T-helper 17 cell (primary cell): Measurements from ENCODE around the gene COL13A1. TPM values are rescaled to one million over a fixed set of nuclear protein-coding genes. Genes with fewer than 3 reads are reported as not detected.

Source experiments
- ATAC-seq: fragments of 150-1000 bp; cut with Tn5 transposase; 2 replicates; pipeline ENCODE4 v1.10.0; 2021; ENCODE audit warnings: mild to moderate bottlenecking, moderate library complexity
- DNase-seq, 3 donors: peaks; one replicate each; pipeline versions ENCODE4 v3.0.0 to v3.0.0-alpha.2; 2020 to 2021
- H3K9me3 ChIP-seq: one replicate; pipeline ENCODE4 v1.7.0; 2013; ENCODE audit warnings: low read length, mild to moderate bottlenecking; ENCODE audit not compliant: control insufficient read depth, poor library complexity, severe bottlenecking
- H3K27ac Mint-ChIP-seq: one replicate; pipeline ENCODE4 v1.8.0; 2022; ENCODE audit warnings: mild to moderate bottlenecking, moderate library complexity, mixed read lengths
- H3K27me3 Mint-ChIP-seq: one replicate; pipeline ENCODE4 v1.8.0; 2022; ENCODE audit warnings: mixed read lengths
- H3K36me3 Mint-ChIP-seq: one replicate; pipeline ENCODE4 v1.8.0; 2022; ENCODE audit warnings: low read depth, mixed read lengths
- H3K4me1 Mint-ChIP-seq: one replicate; pipeline ENCODE4 v1.8.0; 2022; ENCODE audit warnings: mild to moderate bottlenecking, mixed read lengths
- H3K4me3 Mint-ChIP-seq: one replicate; pipeline ENCODE4 v1.8.0; 2022; ENCODE audit warnings: mild to moderate bottlenecking, moderate library complexity, mixed read lengths
- total RNA-seq, 4 donors: library from RNA in 2 of 4; stranded (reverse) in 2 of 4; gene quantifications; one replicate each; pipeline ENCODE4 v1.2.3 and lab custom pipeline; 2022 to 2026

Gene COL13A1
- total RNA-seq, 2 donors from 2014 or later = not detected

- DNase-seq (no peak), ATAC-seq (no peak)
- no peak overlapping the region for H3K27ac Mint-ChIP-seq
- H3K36me3 Mint-ChIP-seq = no peaks in the 10 kb centered on the region
- H3K27me3 Mint-ChIP-seq = peaks cover 81% of the 10 kb centered on the region
- no peaks in the 10 kb centered on the region for H3K4me1 Mint-ChIP-seq
- no peak overlapping the region for H3K4me3 Mint-ChIP-seq
- no peaks in the 10 kb centered on the region for H3K9me3 ChIP-seq
These were observed 35.0 kb downstream of the COL13A1 start for GRCh38 chr10:69836731-69837030.

GRCh38 chr10:69837261-69837660, 35.6 kb downstream of the COL13A1 start:
- Mint-ChIP-seq H3K4me3 (no peak overlapping the region), H3K4me1 (no peaks in the 10 kb centered on the region), H3K27ac (no peak overlapping the region), H3K36me3 (no peaks in the 10 kb centered on the region), H3K27me3 (peaks cover 76% of the 10 kb centered on the region)
- H3K9me3 ChIP-seq = no peaks in the 10 kb centered on the region
- DNase-seq = no peak
- ATAC-seq = no peak

- no peak overlapping the region for H3K4me3 Mint-ChIP-seq
- no peaks in the 10 kb centered on the region for H3K4me1 Mint-ChIP-seq
- ATAC-seq = no peak
These were observed 36.7 kb downstream of the COL13A1 start for GRCh38 chr10:69838418-69838817.

GRCh38 chr10:69838853-69839252, 37.1 kb downstream of the COL13A1 start:
- ATAC-seq (no peak), DNase-seq (no peak)
- Mint-ChIP-seq H3K27ac (no peak overlapping the region), H3K4me3 (no peak overlapping the region), H3K36me3 (no peaks in the 10 kb centered on the region), H3K27me3 (peaks cover 70% of the 10 kb centered on the region), H3K4me1 (no peaks in the 10 kb centered on the region)
- H3K9me3 ChIP-seq = no peaks in the 10 kb centered on the region

More at GRCh38 chr10:69838418-69838817, 36.7 kb downstream of the COL13A1 start:
- no peak overlapping the region for H3K27ac Mint-ChIP-seq
- no peaks in the 10 kb centered on the region for H3K36me3 Mint-ChIP-seq
- no peak for DNase-seq
- H3K9me3 ChIP-seq = no peaks in the 10 kb centered on the region
- peaks cover 70% of the 10 kb centered on the region for H3K27me3 Mint-ChIP-seq

- DNase-seq (no peak), ATAC-seq (no peak)
- peaks cover 69% of the 10 kb centered on the region for H3K27me3 Mint-ChIP-seq
- H3K4me3 Mint-ChIP-seq = no peak overlapping the region
- no peaks in the 10 kb centered on the region for H3K4me1 Mint-ChIP-seq
- H3K27ac Mint-ChIP-seq = no peak overlapping the region
- no peaks in the 10 kb centered on the region for H3K36me3 Mint-ChIP-seq
- no peaks in the 10 kb centered on the region for H3K9me3 ChIP-seq
These were observed 38.1 kb downstream of the COL13A1 start for GRCh38 chr10:69839696-69840345.

DNA sequence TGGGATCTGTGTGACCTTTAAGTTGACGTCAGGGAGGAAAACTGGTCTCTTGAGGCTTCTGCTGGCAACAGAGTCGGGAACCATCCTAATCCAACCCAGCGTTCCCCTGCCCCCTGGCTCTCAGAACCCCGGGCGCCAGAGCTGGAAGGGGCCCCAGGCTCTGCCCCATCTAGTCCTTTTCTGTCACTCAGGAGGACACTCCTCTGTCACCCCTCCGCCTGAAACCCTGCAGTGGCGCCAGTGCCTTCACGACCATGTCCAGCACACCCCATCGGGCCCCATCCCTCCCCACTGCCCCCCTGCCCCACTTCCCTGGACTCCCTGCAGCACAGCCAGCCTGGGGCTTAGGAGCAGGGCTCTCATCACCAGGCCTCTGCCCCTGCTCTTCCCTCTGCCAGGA, 39.1 kb downstream of the COL13A1 start:
- Mint-ChIP-seq H3K27me3 (peaks cover 66% of the 10 kb centered on the region), H3K36me3 (no peaks in the 10 kb centered on the region), H3K4me3 (no peak overlapping the region), H3K27ac (no peak overlapping the region), H3K4me1 (no peaks in the 10 kb centered on the region)
- H3K9me3 ChIP-seq = no peaks in the 10 kb centered on the region
- ATAC-seq = no peak
- no peak for DNase-seq

DNA sequence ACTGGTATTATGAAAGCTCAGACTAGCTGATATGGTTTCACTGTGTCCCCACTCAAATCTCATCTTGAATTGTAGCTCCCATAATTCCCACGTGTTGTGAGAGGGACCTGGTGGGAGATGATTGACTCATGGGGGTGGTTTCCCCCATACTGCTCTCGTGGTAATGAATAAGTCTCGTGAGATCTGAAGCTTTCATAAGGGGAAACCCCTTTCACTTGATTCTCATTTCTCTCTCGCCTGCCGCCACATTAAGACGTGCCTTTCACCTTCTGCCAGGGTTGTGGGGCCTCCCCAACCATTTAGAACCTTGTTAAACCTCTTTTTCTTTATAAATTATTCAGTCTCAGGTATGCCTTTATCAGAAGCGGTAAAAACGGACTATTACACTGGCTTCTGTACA, 40.3 kb downstream of the COL13A1 start:
- H3K27ac Mint-ChIP-seq = no peak overlapping the region
- peaks cover 71% of the 10 kb centered on the region for H3K27me3 Mint-ChIP-seq
- H3K4me1 Mint-ChIP-seq = peaks cover 2% of the 10 kb centered on the region
- DNase-seq (no peak), ATAC-seq (no peak)
- no peaks in the 10 kb centered on the region for H3K36me3 Mint-ChIP-seq
- H3K4me3 Mint-ChIP-seq = no peak overlapping the region
- no peaks in the 10 kb centered on the region for H3K9me3 ChIP-seq

GRCh38 chr10:69842882-69843281, 41.2 kb downstream of the COL13A1 start:
- H3K27me3 Mint-ChIP-seq = peaks cover 72% of the 10 kb centered on the region
- H3K4me3 Mint-ChIP-seq = no peak overlapping the region
- no peak overlapping the region for H3K27ac Mint-ChIP-seq
- peaks cover 2% of the 10 kb centered on the region for H3K4me1 Mint-ChIP-seq
- DNase-seq (no peak), ATAC-seq (no peak)
- H3K36me3 Mint-ChIP-seq = no peaks in the 10 kb centered on the region
- no peaks in the 10 kb centered on the region for H3K9me3 ChIP-seq

- no peaks in the 10 kb centered on the region for H3K9me3 ChIP-seq
- H3K27ac Mint-ChIP-seq = no peak overlapping the region
- ATAC-seq (no peak), DNase-seq (no peak)
- peaks cover 72% of the 10 kb centered on the region for H3K27me3 Mint-ChIP-seq
- peaks cover 2% of the 10 kb centered on the region for H3K4me1 Mint-ChIP-seq
- H3K36me3 Mint-ChIP-seq = no peaks in the 10 kb centered on the region
- H3K4me3 Mint-ChIP-seq = no peak overlapping the region
These were observed 42.2 kb downstream of the COL13A1 start for GRCh38 chr10:69843923-69844322.

DNA sequence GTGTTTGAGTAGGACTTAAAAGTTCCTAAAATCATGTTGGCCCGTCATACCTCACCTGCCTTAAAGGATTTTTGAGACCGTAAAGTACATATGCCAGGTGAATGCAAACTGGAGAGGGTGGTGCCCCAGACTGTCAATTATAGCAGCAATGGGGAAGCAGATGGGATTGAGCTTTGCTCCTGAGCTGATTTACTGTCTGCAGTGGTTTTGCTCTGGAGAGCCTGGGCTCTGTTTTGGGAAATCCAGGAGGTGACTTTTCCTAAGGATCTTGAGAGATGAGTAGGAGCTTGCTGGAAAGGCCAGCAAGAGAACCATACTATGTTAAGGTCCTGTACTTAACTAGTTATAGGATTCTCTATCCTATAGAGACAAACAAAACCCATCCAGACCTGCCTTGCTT, 43.0 kb downstream of the COL13A1 start:
- Mint-ChIP-seq H3K27ac (no peak overlapping the region), H3K27me3 (peaks cover 70% of the 10 kb centered on the region), H3K36me3 (peaks cover 2% of the 10 kb centered on the region), H3K4me3 (no peak overlapping the region), H3K4me1 (peaks cover 2% of the 10 kb centered on the region)
- DNase-seq (no peak), ATAC-seq (no peak)
- no peaks in the 10 kb centered on the region for H3K9me3 ChIP-seq

- Mint-ChIP-seq H3K36me3 (peaks cover 2% of the 10 kb centered on the region), H3K27me3 (peaks cover 66% of the 10 kb centered on the region), H3K4me1 (peaks cover 2% of the 10 kb centered on the region), H3K4me3 (no peak overlapping the region), H3K27ac (no peak overlapping the region)
- ATAC-seq (no peak), DNase-seq (no peak)
- H3K9me3 ChIP-seq = no peaks in the 10 kb centered on the region
These were observed 44.0 kb downstream of the COL13A1 start for GRCh38 chr10:69845574-69846292.

- no peak overlapping the region for H3K4me3 Mint-ChIP-seq
- no peak for ATAC-seq
- no peak for DNase-seq
- no peak overlapping the region for H3K27ac Mint-ChIP-seq
- H3K4me1 Mint-ChIP-seq = peaks cover 2% of the 10 kb centered on the region
- no peaks in the 10 kb centered on the region for H3K9me3 ChIP-seq
- H3K27me3 Mint-ChIP-seq = peaks cover 61% of the 10 kb centered on the region
- peaks cover 2% of the 10 kb centered on the region for H3K36me3 Mint-ChIP-seq
These were observed 44.7 kb downstream of the COL13A1 start for GRCh38 chr10:69846293-69846921.

- Mint-ChIP-seq H3K4me3 (no peak overlapping the region), H3K4me1 (peaks cover 2% of the 10 kb centered on the region), H3K36me3 (peaks cover 2% of the 10 kb centered on the region), H3K27ac (no peak overlapping the region), H3K27me3 (peaks cover 63% of the 10 kb centered on the region)
- H3K9me3 ChIP-seq = no peaks in the 10 kb centered on the region
- no peak for ATAC-seq
- no peak for DNase-seq
These were observed 45.8 kb downstream of the COL13A1 start for GRCh38 chr10:69847458-69847857.

DNA sequence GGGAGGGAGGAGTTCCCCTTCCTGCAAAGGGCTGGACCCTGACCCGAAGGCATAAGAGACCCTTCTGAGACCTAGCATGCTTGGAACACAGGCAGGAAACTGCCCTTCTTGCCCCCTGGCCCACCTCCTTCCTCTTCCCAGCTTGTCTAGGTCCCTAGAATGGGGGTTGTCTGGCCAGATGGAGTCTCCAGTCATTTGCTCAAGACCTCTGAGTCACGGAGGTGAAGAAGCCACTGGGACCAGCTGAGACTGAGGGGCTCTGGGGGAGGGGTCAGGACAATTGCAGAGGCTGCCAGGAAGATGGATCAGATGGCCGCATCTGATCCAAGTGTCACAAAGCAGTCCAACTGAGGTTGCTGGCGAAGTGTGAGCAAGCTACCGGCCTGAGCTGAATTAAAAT, 46.2 kb downstream of the COL13A1 start:
- ATAC-seq = no peak
- H3K27me3 Mint-ChIP-seq = peaks cover 61% of the 10 kb centered on the region
- H3K27ac Mint-ChIP-seq = no peak overlapping the region
- H3K4me1 Mint-ChIP-seq = peaks cover 2% of the 10 kb centered on the region
- H3K36me3 Mint-ChIP-seq = peaks cover 2% of the 10 kb centered on the region
- H3K4me3 Mint-ChIP-seq = no peak overlapping the region
- no peaks in the 10 kb centered on the region for H3K9me3 ChIP-seq
- no peak for DNase-seq
